Upper lobe of left lung (tissue), 4 donors: Measurements from ENCODE around the gene WWC1.

ENCODE experiments used
- POLR2A ChIP-seq, 4 donors: fragments of 450-650 bp; IDR thresholded peaks; one replicate each; pipeline ENCODE4 v1.5.1; 2016 to 2017; ENCODE audit warnings: antibody characterized with exemption in 4 of 4, mild to moderate bottlenecking in 2 of 4
- POLR2AphosphoS5 ChIP-seq, 2 donors: sonication (generic); formaldehyde crosslinking; IDR thresholded peaks; one replicate each; pipeline ENCODE4 v1.5.1; 2017; ENCODE audit warnings: antibody characterized with exemption in 2 of 2
- TF ChIP-seq, protein P1 (sequence below), 6 experiments: fragments of 450-650 bp in 4 of 6; fragments of 200-600 bp in 2 of 6; sonication (generic) in 2 of 6; IDR thresholded peaks; one replicate each; pipeline ENCODE4 v1.5.1; 2016 to 2019; ENCODE audit warnings: antibody characterized with exemption in 6 of 6

DNA sequence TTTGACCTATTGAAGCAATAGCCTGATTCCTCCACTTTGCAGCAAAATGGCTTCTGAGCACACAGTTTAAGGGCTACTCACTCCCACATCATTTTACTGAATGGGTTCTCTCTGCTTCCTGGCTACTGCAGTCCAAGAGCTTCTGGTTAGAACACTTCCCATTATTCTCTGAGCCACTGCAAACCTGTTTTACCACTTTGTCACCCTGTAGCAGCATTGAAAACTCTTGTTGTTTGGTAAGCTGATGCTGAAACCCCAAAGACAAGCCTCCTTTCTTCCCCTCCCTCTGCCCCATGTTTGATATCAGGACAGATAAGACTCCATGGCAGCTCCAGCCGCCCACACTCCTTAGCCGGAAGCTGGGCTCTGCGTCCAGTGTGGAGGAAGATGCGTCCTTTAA, 110.4 kb downstream of the WWC1 start:
- TF ChIP-seq, protein P1, sequence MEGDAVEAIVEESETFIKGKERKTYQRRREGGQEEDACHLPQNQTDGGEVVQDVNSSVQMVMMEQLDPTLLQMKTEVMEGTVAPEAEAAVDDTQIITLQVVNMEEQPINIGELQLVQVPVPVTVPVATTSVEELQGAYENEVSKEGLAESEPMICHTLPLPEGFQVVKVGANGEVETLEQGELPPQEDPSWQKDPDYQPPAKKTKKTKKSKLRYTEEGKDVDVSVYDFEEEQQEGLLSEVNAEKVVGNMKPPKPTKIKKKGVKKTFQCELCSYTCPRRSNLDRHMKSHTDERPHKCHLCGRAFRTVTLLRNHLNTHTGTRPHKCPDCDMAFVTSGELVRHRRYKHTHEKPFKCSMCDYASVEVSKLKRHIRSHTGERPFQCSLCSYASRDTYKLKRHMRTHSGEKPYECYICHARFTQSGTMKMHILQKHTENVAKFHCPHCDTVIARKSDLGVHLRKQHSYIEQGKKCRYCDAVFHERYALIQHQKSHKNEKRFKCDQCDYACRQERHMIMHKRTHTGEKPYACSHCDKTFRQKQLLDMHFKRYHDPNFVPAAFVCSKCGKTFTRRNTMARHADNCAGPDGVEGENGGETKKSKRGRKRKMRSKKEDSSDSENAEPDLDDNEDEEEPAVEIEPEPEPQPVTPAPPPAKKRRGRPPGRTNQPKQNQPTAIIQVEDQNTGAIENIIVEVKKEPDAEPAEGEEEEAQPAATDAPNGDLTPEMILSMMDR (IDR thresholded peaks at IDR 0.05): no peak
- TF ChIP-seq POLR2AphosphoS5 (IDR thresholded peaks at IDR 0.05): peak; percentile 15 to 23
- no peak for TF ChIP-seq POLR2A (IDR thresholded peaks at IDR 0.05)
